ENCODE measurements around the gene SLC43A2.

DNA sequence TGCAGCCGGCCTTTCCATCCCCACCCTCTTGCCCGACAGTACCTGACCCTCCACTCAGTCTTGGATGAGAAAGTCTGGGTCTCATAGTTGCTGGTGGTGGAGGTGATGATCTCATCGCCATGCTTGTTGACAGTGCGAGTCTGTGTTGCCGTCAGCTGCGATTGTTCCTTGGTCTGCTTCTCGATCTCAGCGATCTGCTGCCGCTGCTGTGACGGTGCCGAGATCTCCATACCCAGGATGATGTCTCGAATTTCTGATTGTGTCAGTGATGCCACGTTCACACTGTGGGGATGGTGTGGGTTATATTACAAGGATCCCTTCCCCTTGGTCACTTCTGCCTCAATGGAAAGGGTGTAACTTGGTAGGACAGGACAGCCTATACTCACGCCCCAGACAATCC is 25.1 kb upstream of the SLC43A2 start:
- TF ChIP-seq, protein P1, sequence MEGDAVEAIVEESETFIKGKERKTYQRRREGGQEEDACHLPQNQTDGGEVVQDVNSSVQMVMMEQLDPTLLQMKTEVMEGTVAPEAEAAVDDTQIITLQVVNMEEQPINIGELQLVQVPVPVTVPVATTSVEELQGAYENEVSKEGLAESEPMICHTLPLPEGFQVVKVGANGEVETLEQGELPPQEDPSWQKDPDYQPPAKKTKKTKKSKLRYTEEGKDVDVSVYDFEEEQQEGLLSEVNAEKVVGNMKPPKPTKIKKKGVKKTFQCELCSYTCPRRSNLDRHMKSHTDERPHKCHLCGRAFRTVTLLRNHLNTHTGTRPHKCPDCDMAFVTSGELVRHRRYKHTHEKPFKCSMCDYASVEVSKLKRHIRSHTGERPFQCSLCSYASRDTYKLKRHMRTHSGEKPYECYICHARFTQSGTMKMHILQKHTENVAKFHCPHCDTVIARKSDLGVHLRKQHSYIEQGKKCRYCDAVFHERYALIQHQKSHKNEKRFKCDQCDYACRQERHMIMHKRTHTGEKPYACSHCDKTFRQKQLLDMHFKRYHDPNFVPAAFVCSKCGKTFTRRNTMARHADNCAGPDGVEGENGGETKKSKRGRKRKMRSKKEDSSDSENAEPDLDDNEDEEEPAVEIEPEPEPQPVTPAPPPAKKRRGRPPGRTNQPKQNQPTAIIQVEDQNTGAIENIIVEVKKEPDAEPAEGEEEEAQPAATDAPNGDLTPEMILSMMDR (IDR thresholded peaks at IDR 0.05) = no peak
- no peak for TF ChIP-seq POLR2A (IDR thresholded peaks at IDR 0.05)

Data from body of pancreas (tissue), 4 donors.